SK-N-MC (cell line): ENCODE measurements around the gene NUDC.

ENCODE experiments used
- DNase-seq: peaks from one replicate; pipeline ENCODE4 v3.0.0-alpha.2; 2011; ENCODE audit warnings: low read depth, low spot score
- H3K27ac ChIP-seq: fragments of 200-600 bp; sonication (generic); 2 replicates; pipeline ENCODE4 v1.5.1; 2016; ENCODE audit warnings: mixed run types
- H3K36me3 ChIP-seq: fragments of 200-600 bp; sonication (generic); 2 replicates; pipeline ENCODE4 v1.6.1; 2017; ENCODE audit warnings: antibody characterized with exemption, low read length, mixed read lengths; ENCODE audit not compliant: insufficient read depth
- H3K4me3 ChIP-seq: fragments of 200-600 bp; sonication (generic); 2 replicates; pipeline ENCODE4 v1.5.1; 2016
- H3K9ac ChIP-seq: fragments of 200-600 bp; sonication (generic); 2 replicates; pipeline ENCODE4 v1.8.0; 2017; ENCODE audit warnings: mixed run types, mixed read lengths; ENCODE audit not compliant: insufficient read length
- H3K9me3 ChIP-seq: fragments of 200-600 bp; sonication (generic); 2 replicates; pipeline ENCODE4 v1.6.1; 2017; ENCODE audit warnings: low read depth, mild to moderate bottlenecking, antibody characterized with exemption, low read length, moderate library complexity, mixed read lengths
- EZH2 ChIP-seq: fragments of 200-600 bp; sonication (generic); IDR thresholded peaks from one replicate; pipeline ENCODE4 v1.6.1; 2017; ENCODE audit warnings: antibody characterized with exemption
- FOXP2 ChIP-seq: optimal IDR thresholded peaks from 2 replicates; pipeline ENCODE3; 2011; ENCODE audit warnings: mild to moderate bottlenecking, moderate library complexity; ENCODE audit not compliant: insufficient read depth; ENCODE audit errors: extremely low read length, control extremely low read depth
- POLR2AphosphoS5 ChIP-seq: IDR thresholded peaks from 2 replicates; pipeline ENCODE4 v1.6.1; 2012; ENCODE audit warnings: mild to moderate bottlenecking, low read depth, low read length, borderline replicate concordance

NUDC gene

DNA sequence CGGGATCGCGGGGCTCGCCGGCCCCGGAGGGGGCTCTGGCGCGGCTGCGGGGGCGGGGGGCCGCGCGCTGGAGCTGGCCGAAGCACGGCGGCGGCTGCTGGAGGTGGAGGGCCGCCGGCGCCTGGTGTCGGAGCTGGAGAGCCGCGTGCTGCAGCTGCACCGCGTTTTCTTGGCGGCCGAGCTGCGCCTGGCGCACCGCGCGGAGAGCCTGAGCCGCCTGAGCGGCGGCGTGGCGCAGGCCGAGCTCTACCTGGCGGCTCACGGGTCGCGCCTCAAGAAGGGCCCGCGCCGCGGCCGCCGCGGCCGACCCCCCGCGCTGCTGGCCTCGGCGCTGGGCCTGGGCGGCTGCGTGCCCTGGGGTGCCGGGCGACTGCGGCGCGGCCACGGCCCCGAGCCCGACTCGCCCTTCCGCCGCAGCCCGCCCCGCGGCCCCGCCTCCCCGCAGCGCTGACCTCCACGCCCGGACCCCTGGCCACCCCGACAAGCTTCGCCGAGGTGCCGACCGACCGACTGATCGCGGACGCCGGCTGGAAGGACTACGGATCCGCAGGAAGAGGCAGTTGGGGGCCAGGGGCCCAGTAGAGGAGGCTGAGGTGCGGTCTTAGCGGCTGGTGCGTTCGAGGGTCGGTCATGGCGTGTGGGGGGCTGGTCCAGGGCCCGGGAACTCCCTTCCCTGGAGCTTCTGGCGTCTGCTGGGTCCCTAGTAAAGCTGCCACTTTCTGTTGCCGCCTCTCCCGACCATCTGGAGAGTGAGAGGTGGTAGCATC is 72.7 kb downstream of the NUDC start:
- no peak for DNase-seq
- peak overlapping the region; percentile 88 for H3K4me3 ChIP-seq
- H3K36me3 ChIP-seq, result no peaks in the 10 kb centered on the region
- no peaks in the 10 kb centered on the region for H3K9me3 ChIP-seq
- TF ChIP-seq POLR2AphosphoS5 (no peak), FOXP2 (no peak), EZH2 (no peak)
- H3K27ac ChIP-seq, result no peak overlapping the region
- H3K9ac ChIP-seq, result peak overlapping the region; percentile 45

DNA sequence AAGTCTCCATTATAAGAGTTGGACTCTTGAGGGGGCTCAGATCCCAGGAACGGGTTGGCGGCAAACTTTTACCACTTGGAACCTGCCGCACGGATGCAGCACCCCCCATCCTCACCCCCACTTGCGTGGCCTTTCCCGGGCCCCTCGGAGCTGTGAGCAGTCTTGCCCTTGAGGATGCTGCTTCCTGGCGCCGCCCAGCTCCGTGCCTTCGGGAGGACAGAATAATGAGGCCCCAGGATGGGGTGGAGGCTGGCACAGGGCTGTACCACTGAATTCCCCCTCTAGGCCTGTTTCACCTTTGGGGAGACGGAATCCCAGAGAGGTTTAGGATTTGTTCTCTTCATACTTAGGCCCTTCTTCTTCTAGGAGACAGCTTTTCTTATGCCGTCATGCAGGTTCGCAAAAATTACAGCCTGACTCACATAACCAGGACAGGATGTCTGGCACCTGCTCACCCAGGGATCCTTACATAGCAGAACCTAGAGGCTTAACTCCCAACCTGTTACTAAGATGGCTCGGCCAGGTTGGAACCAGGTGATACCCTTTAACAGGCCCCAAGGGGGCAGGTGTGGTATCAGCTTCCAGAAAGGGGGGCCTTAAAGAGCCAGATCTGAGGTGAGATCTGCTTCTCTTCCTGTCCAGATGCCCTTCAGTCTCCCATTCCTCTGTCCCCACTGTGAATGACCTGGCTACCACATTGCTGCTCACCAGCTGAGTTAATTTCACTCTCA is 73.4 kb downstream of the NUDC start:
- H3K9ac ChIP-seq, result no peak overlapping the region
- DNase-seq, result no peak
- no peak for TF ChIP-seq FOXP2
- no peak for TF ChIP-seq EZH2
- no peak for TF ChIP-seq POLR2AphosphoS5
- H3K36me3 ChIP-seq, result no peaks in the 10 kb centered on the region
- H3K27ac ChIP-seq, result no peak overlapping the region
- H3K9me3 ChIP-seq, result no peaks in the 10 kb centered on the region
- peak overlapping the region; percentile 75 for H3K4me3 ChIP-seq

DNA sequence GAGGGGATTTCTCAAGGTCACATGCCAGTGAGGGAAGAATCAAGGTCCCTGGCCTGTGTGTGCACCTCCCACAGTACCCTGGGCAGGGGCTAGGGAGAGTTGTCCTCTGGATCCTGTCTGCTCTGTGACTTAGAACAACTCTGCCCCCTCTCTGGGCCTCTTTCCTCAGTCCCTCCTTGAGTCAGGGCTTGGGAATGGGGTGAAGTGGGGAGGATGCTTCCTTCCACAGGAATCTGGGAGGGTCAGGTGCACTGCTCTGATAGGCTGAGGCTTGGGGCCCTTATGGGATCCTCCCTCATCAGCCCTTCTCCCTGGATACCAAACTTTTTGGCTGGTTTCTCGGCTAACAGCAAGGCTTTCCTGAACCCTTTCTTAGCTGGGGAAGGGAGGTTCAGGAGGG is 74.5 kb downstream of the NUDC start:
- Histone ChIP-seq H3K36me3 (no peaks in the 10 kb centered on the region), H3K27ac (no peak overlapping the region), H3K9me3 (no peaks in the 10 kb centered on the region), H3K9ac (no peak overlapping the region), H3K4me3 (no peak overlapping the region)
- DNase-seq, result no peak
- TF ChIP-seq FOXP2 (no peak), EZH2 (no peak), POLR2AphosphoS5 (no peak)
